CD14-positive monocyte (primary cell): ENCODE results near the gene IMMP2L. TPM values are rescaled to one million over a fixed set of nuclear protein-coding genes. Genes with fewer than 3 reads are reported as not detected.

Source experiments
- DNase-seq, 3 donors: peaks; one replicate each; pipeline ENCODE4 v3.0.0-alpha.2; 2011 to 2022
- H2AFZ ChIP-seq: 2 replicates; pipeline ENCODE4 v1.6.0; 2012; ENCODE audit warnings: mild to moderate bottlenecking, low read depth, low read length, inconsistent platforms; ENCODE audit not compliant: insufficient read depth, poor library complexity, severe bottlenecking
- H3K27ac ChIP-seq, 2 donors: 1 replicate in 1 of 2; 2 replicates in 1 of 2; pipeline ENCODE4 v1.5.1; 2012 to 2013; ENCODE audit warnings: low read length in 2 of 2, control low read depth in 1 of 2, inconsistent platforms in 1 of 2, low read depth in 1 of 2, mild to moderate bottlenecking in 1 of 2
- H3K27me3 ChIP-seq, 2 donors: one replicate each; pipeline versions ENCODE4 v1.6.0 to v1.6.1; 2011 to 2013; ENCODE audit warnings: low read length in 2 of 2; ENCODE audit not compliant: control insufficient read depth in 2 of 2, insufficient read depth in 2 of 2
- H3K36me3 ChIP-seq, 2 donors: replicated peaks in 1 of 2; 1 replicate in 1 of 2; 2 replicates in 1 of 2; pipeline versions ENCODE4 v1.5.1 to v1.6.1; 2012 to 2013; ENCODE audit warnings: low read length in 2 of 2, control low read depth in 1 of 2, inconsistent platforms in 1 of 2, mild to moderate bottlenecking in 1 of 2; ENCODE audit not compliant: insufficient read depth in 2 of 2, control insufficient read depth in 1 of 2
- H3K4me1 ChIP-seq, 2 donors: 1 replicate in 1 of 2; 2 replicates in 1 of 2; pipeline versions ENCODE4 v1.5.1 to v1.6.1; 2012 to 2013; ENCODE audit warnings: low read length in 2 of 2, control low read depth in 1 of 2, inconsistent platforms in 1 of 2, mild to moderate bottlenecking in 1 of 2, moderate library complexity in 1 of 2; ENCODE audit not compliant: insufficient read depth in 2 of 2, control insufficient read depth in 1 of 2
- H3K4me2 ChIP-seq: replicated peaks from 2 replicates; pipeline ENCODE3; 2012; ENCODE audit warnings: low read length, moderate library complexity, mild to moderate bottlenecking; ENCODE audit not compliant: poor library complexity, severe bottlenecking; ENCODE audit errors: extremely low read depth
- H3K4me3 ChIP-seq, 3 experiments: fragments of 200-600 bp in 1 of 3; sonication (generic) in 1 of 3; replicated peaks in 1 of 3; 1 replicate in 2 of 3; 2 replicates in 1 of 3; pipeline ENCODE4 v1.5.1; 2011 to 2013; ENCODE audit warnings: low read length in 3 of 3, mild to moderate bottlenecking in 3 of 3, control low read depth in 2 of 3, low read depth in 2 of 3, inconsistent platforms in 1 of 3, moderate library complexity in 1 of 3
- H3K79me2 ChIP-seq: 2 replicates; pipeline ENCODE4 v1.6.0; 2012; ENCODE audit warnings: mild to moderate bottlenecking, control low read depth, inconsistent platforms, low read length, moderate library complexity; ENCODE audit not compliant: insufficient read depth
- H3K9ac ChIP-seq: 2 replicates; pipeline ENCODE4 v1.6.0; 2017; ENCODE audit warnings: low read length, mild to moderate bottlenecking; ENCODE audit not compliant: insufficient read depth, poor library complexity, severe bottlenecking
- H3K9me3 ChIP-seq, 2 donors: replicated peaks in 1 of 2; 1 replicate in 1 of 2; 2 replicates in 1 of 2; pipeline versions ENCODE4 v1.5.1 to v1.6.1; 2012 to 2013; ENCODE audit warnings: low read length in 2 of 2, control low read depth in 1 of 2; ENCODE audit not compliant: control insufficient read depth in 1 of 2, insufficient read depth in 1 of 2
- H4K20me1 ChIP-seq: 2 replicates; pipeline ENCODE4 v1.6.0; 2012; ENCODE audit warnings: mild to moderate bottlenecking, low read length, control low read depth, moderate library complexity; ENCODE audit not compliant: insufficient read depth
- H3K27ac Mint-ChIP-seq, 7 donors: one replicate each; pipeline ENCODE4 v1.8.0; 2020; ENCODE audit warnings: mild to moderate bottlenecking in 7 of 7, mixed read lengths in 7 of 7, moderate library complexity in 6 of 7, inconsistent platforms in 2 of 7
- H3K27me3 Mint-ChIP-seq, 3 donors: one replicate each; pipeline ENCODE4 v1.8.0; 2021 to 2022; ENCODE audit warnings: low read depth in 3 of 3, mild to moderate bottlenecking in 3 of 3, mixed read lengths in 3 of 3, moderate library complexity in 3 of 3, inconsistent platforms in 1 of 3
- H3K36me3 Mint-ChIP-seq, 2 donors: one replicate each; pipeline ENCODE4 v1.8.0; 2020; ENCODE audit warnings: mixed read lengths in 2 of 2, inconsistent platforms in 1 of 2, mild to moderate bottlenecking in 1 of 2
- H3K4me1 Mint-ChIP-seq: one replicate; pipeline ENCODE4 v1.8.0; 2020; ENCODE audit warnings: mild to moderate bottlenecking, mixed read lengths
- H3K4me3 Mint-ChIP-seq, 2 donors: one replicate each; pipeline ENCODE4 v1.8.0; 2020; ENCODE audit warnings: mild to moderate bottlenecking in 2 of 2, mixed read lengths in 2 of 2, moderate library complexity in 1 of 2
- H3K9me3 Mint-ChIP-seq, 7 donors: one replicate each; pipeline ENCODE4 v1.8.0; 2020 to 2022; ENCODE audit warnings: mixed read lengths in 7 of 7, mild to moderate bottlenecking in 6 of 7, moderate library complexity in 6 of 7, inconsistent platforms in 2 of 7
- whole genome bisulfite sequencing: methylation state at CpG from one replicate; pipeline ENCODE4 v1.1.5; 2013; ENCODE audit warnings: missing lambda C conversion rate; ENCODE audit not compliant: insufficient coverage; 5-methylcytosine and 5-hydroxymethylcytosine counted together
- intact Hi-C, 2 donors: fragments of 100-400 bp; cut with micrococcal nuclease; formaldehyde crosslinking; loops; one replicate each; pipeline versions ENCODE4 v1.15.0 to v1.15.1; 2023
- polyA plus RNA-seq, 3 donors: library from polyadenylated mRNA; depleted of rRNA in 1 of 3; unstranded in 2 of 3; stranded (reverse) in 1 of 3; fragments of 300-500 nt in 2 of 3; fragments of >200 nt in 1 of 3; fragmentation: Illumina TruSeq in 2 of 3; gene quantifications; 1 replicate in 2 of 3; 2 replicates in 1 of 3; pipeline ENCODE4 v1.2.3, GENCODE V29; 2012 to 2021
- TF ChIP-seq, protein P1 (sequence below): fragments of 200-600 bp; IDR thresholded peaks from one replicate; pipeline ENCODE4 v1.8.0; 2022; ENCODE audit warnings: antibody characterized with exemption, mild to moderate bottlenecking

Gene IMMP2L
- polyA plus RNA-seq, 3 donors: 1.9 to 6.4 (median 6.2) TPM

DNA sequence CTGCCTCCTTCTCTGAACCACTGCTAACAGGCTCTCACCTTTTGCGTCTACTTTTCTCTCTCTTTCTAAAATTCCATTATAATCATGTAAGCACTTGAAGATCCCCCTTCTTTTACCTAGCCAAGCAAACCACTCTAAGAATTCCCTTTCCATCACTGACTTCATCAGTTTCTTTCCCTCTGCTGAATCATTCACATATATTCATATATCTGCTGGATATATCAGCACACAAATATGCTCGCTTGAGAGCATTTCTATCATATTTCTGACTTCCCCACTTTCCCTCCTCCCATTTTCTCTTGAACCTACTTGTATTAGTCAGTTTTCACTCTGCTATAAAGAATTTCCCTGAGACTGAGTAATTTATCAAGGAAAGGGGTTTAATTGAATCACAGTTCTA, 555.6 kb downstream of the IMMP2L start:
- no peak overlapping the region for H3K27ac ChIP-seq
- H3K9me3 Mint-ChIP-seq: no peaks in the 10 kb centered on the region
- no peaks in the 10 kb centered on the region for H3K36me3 Mint-ChIP-seq
- no peak overlapping the region for H3K4me2 ChIP-seq
- H3K4me1 Mint-ChIP-seq: peaks cover 3% of the 10 kb centered on the region
- no peak overlapping the region for H3K4me3 ChIP-seq
- WGBS: 100% methylated on average over 2 of the region's 2 CpGs
- H3K27me3 ChIP-seq: no peaks in the 10 kb centered on the region
- H3K79me2 ChIP-seq: no peaks in the 10 kb centered on the region
- H2AFZ ChIP-seq: no peak overlapping the region
- H3K4me1 ChIP-seq: peaks cover 0 to 3% of the 10 kb centered on the region in 2 donors
- no peaks in the 10 kb centered on the region for H3K36me3 ChIP-seq
- no peak for DNase-seq
- TF ChIP-seq, protein P1, sequence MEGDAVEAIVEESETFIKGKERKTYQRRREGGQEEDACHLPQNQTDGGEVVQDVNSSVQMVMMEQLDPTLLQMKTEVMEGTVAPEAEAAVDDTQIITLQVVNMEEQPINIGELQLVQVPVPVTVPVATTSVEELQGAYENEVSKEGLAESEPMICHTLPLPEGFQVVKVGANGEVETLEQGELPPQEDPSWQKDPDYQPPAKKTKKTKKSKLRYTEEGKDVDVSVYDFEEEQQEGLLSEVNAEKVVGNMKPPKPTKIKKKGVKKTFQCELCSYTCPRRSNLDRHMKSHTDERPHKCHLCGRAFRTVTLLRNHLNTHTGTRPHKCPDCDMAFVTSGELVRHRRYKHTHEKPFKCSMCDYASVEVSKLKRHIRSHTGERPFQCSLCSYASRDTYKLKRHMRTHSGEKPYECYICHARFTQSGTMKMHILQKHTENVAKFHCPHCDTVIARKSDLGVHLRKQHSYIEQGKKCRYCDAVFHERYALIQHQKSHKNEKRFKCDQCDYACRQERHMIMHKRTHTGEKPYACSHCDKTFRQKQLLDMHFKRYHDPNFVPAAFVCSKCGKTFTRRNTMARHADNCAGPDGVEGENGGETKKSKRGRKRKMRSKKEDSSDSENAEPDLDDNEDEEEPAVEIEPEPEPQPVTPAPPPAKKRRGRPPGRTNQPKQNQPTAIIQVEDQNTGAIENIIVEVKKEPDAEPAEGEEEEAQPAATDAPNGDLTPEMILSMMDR: no peak
- intact Hi-C loops: no loop called here
- H3K9me3 ChIP-seq: no peaks in the 10 kb centered on the region
- no peaks in the 10 kb centered on the region for H4K20me1 ChIP-seq
- no peak overlapping the region for H3K4me3 Mint-ChIP-seq
- H3K27me3 Mint-ChIP-seq: no peaks in the 10 kb centered on the region
- no peak overlapping the region for H3K9ac ChIP-seq
- H3K27ac Mint-ChIP-seq: no peak overlapping the region

DNA sequence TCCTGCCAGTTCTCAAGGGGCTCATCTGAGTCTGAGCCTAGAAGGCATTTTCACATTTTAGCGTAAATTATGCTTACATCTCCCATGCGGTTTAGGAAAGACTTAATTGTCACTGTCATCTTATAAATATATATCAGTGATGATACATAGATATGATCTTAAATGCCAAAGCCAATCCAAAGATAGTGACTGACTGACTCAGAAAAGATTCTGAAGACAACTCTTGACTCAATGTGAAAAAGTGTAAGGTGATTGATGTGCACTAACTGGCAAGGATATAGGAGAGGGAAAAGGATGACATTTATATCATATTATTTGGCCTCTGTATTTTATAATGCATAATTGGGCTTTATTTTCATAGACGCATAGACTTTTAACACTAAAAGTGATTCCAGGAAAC, 556.3 kb downstream of the IMMP2L start:
- Histone ChIP-seq H3K4me1 (peaks cover 0 to 3% of the 10 kb centered on the region in 2 donors), H3K27me3 (no peaks in the 10 kb centered on the region), H2AFZ (no peak overlapping the region), H3K4me2 (no peak overlapping the region), H3K27ac (no peak overlapping the region), H3K9ac (no peak overlapping the region), H3K4me3 (no peak overlapping the region), H3K9me3 (no peaks in the 10 kb centered on the region), H3K79me2 (no peaks in the 10 kb centered on the region), H3K36me3 (no peaks in the 10 kb centered on the region), H4K20me1 (no peaks in the 10 kb centered on the region)
- no CpG with 5 or more reads among the region's 3 CpGs for WGBS
- Mint-ChIP-seq H3K9me3 (no peaks in the 10 kb centered on the region), H3K4me1 (peaks cover 2% of the 10 kb centered on the region), H3K4me3 (no peak overlapping the region), H3K27ac (no peak overlapping the region), H3K36me3 (no peaks in the 10 kb centered on the region), H3K27me3 (no peaks in the 10 kb centered on the region)
- intact Hi-C loops: no loop called here
- no peak for DNase-seq
- TF ChIP-seq, protein P1: no peak
